NCI-H2171 treated with DMSO at 0.1 percent for 48 hours (cell line): ENCODE data around the gene CD200.
"Not testable (repeated sequence)": the region's sequence is repeated elsewhere in the genome, so short reads cannot be mapped to it uniquely, and the experiment has no call there.

ENCODE experiments used
- DNase-seq: peaks from one replicate; lab custom pipeline; 2025; lab: John Stamatoyannopoulos, UW

The CD200 gene

GRCh38 chr3:112390783-112391641 lies 58.1 kb downstream of the CD200 start:
- no peak for DNase-seq

- no peak for DNase-seq
These were observed 58.7 kb downstream of the CD200 start for GRCh38 chr3:112391648-112392047.

GRCh38 chr3:112392393-112393359 lies 59.7 kb downstream of the CD200 start:
- DNase-seq, result no peak

- no peak for DNase-seq
These were observed 60.4 kb downstream of the CD200 start for GRCh38 chr3:112393360-112393728.

GRCh38 chr3:112394003-112394640 lies 61.2 kb downstream of the CD200 start:
- no peak for DNase-seq

- DNase-seq, result no peak
These were observed 62.4 kb downstream of the CD200 start for GRCh38 chr3:112395181-112395895.

- no peak for DNase-seq
These were observed 62.9 kb downstream of the CD200 start for GRCh38 chr3:112395896-112396290.

- DNase-seq, result no peak
These were observed 64.6 kb downstream of the CD200 start for GRCh38 chr3:112397556-112397955.

GRCh38 chr3:112399064-112399463 lies 66.1 kb downstream of the CD200 start:
- DNase-seq, result no peak

- DNase-seq, result not testable (repeated sequence)
These were observed 66.6 kb downstream of the CD200 start for GRCh38 chr3:112399554-112399953.

GRCh38 chr3:112400317-112400716 lies 67.4 kb downstream of the CD200 start:
- not testable (repeated sequence) for DNase-seq

- no peak for DNase-seq
These were observed 68.7 kb downstream of the CD200 start for GRCh38 chr3:112401617-112402016.

- DNase-seq, result no peak
These were observed 70.1 kb downstream of the CD200 start for GRCh38 chr3:112403103-112403502.

- not testable (repeated sequence) for DNase-seq
These were observed 72.1 kb downstream of the CD200 start for GRCh38 chr3:112404924-112405549.

- no peak for DNase-seq
These were observed 72.9 kb downstream of the CD200 start for GRCh38 chr3:112405845-112406244.

GRCh38 chr3:112407214-112407887 lies 74.4 kb downstream of the CD200 start:
- no peak for DNase-seq

GRCh38 chr3:112407888-112408702 lies 75.1 kb downstream of the CD200 start:
- no peak for DNase-seq

- no peak for DNase-seq
These were observed 76.1 kb downstream of the CD200 start for GRCh38 chr3:112409041-112409440.

- DNase-seq, result peak; percentile 16
These were observed 78.5 kb downstream of the CD200 start for GRCh38 chr3:112411425-112411824.
